Tibial nerve (tissue), 4 donors: Measurements from ENCODE around the gene FAM83B. TPM values are rescaled to one million over a fixed set of nuclear protein-coding genes. Genes with fewer than 3 reads are reported as not detected.

Experiments used
- DNase-seq, 2 donors: peaks; one replicate each; pipeline ENCODE4 v3.0.0-alpha.2; 2019; ENCODE audit warnings: low spot score in 2 of 2
- H3K27ac ChIP-seq, 4 donors: fragments of 200-600 bp; sonication (generic) in 3 of 4; one replicate each; pipeline ENCODE4 v1.5.1; 2017 to 2019; ENCODE audit warnings: mild to moderate bottlenecking in 1 of 4
- H3K27me3 ChIP-seq, 2 donors: fragments of 200-600 bp; sonication (generic) in 1 of 2; one replicate each; pipeline versions ENCODE4 v1.5.1 to v1.6.0; 2017 to 2019
- H3K36me3 ChIP-seq, 3 donors: fragments of 200-600 bp; sonication (generic); one replicate each; pipeline ENCODE4 v1.5.1; 2018 to 2019
- H3K4me1 ChIP-seq, 4 donors: fragments of 200-600 bp; sonication (generic) in 3 of 4; one replicate each; pipeline ENCODE4 v1.5.1; 2017 to 2019
- H3K4me3 ChIP-seq, 4 donors: fragments of 200-600 bp; sonication (generic) in 3 of 4; one replicate each; pipeline ENCODE4 v1.5.1; 2017 to 2019; ENCODE audit warnings: mild to moderate bottlenecking in 1 of 4, moderate library complexity in 1 of 4
- H3K9me3 ChIP-seq, 4 donors: fragments of 200-600 bp; sonication (generic) in 3 of 4; one replicate each; pipeline ENCODE4 v1.5.1; 2017 to 2019
- EP300 ChIP-seq, 2 donors: sonication (generic); formaldehyde crosslinking; IDR thresholded peaks; one replicate each; pipeline ENCODE4 v1.6.1; 2017; ENCODE audit warnings: antibody characterized with exemption in 2 of 2, mild to moderate bottlenecking in 1 of 2
- POLR2A ChIP-seq, 2 donors: fragments of 450-650 bp; IDR thresholded peaks; one replicate each; pipeline ENCODE4 v1.6.1; 2017; ENCODE audit warnings: antibody characterized with exemption in 2 of 2, mild to moderate bottlenecking in 2 of 2, moderate library complexity in 2 of 2
- WGBS, 2 donors: methylation state at CpG; one replicate each; pipeline ENCODE4 v1.1.5; 2018; 5-methylcytosine and 5-hydroxymethylcytosine counted together
- total RNA-seq, 4 donors: library from RNA; depleted of rRNA; stranded (reverse); fragments of >200 nt; gene quantifications; one replicate each; pipeline ENCODE4 v1.1.0, GENCODE V29; 2016
- TF ChIP-seq, protein P1 (sequence below), 5 experiments: fragments of 200-600 bp in 3 of 5; fragments of 450-650 bp in 2 of 5; sonication (generic) in 3 of 5; IDR thresholded peaks; one replicate each; pipeline ENCODE4 v1.5.1; 2016 to 2019; ENCODE audit warnings: antibody characterized with exemption in 5 of 5, mild to moderate bottlenecking in 3 of 5, moderate library complexity in 2 of 5

FAM83B gene
- total RNA-seq, 4 donors from 2014 or later: not detected

DNA sequence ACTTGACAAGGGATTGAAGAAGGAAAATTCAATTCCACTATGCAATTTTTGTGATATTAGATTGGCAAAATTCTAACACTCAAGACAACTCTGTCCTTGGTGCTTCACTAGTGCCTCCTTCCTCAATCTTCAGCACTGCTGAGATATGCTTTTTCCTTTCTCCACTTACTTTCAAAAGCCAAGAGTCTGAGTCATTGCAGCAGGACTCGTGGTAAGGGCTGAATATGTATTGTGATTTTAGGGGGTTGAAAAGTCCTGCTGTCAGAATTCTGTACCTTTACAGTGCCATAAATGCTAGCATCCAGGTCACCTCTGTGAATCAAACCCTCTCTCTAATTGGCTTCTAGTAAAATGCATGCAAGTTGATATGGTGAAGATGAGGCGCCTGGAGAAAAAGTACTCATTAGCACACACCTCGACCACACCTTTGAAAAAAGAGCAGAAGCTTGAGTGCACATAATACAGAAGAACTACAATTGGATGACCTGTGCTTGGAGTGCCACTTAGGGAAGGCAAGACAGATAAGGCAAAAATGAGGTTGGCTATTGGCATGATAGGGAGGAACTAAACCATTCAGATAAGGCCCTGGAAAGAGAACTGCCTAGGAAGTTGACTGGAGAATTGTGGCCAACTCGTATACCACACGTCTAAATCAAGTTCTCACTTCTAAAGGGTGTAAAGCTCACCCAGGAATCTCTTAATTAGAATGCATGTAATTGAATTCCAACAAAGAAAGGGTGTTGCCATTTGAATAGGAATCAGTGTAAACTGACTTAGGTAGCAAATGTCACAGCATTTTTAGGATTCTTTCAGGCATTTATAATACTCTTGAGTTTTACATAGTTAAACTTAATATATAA lies 43.6 kb upstream of the FAM83B start:
- no peak for TF ChIP-seq POLR2A (IDR thresholded peaks at IDR 0.05)
- no peak for TF ChIP-seq EP300 (IDR thresholded peaks at IDR 0.05)
- TF ChIP-seq, protein P1, sequence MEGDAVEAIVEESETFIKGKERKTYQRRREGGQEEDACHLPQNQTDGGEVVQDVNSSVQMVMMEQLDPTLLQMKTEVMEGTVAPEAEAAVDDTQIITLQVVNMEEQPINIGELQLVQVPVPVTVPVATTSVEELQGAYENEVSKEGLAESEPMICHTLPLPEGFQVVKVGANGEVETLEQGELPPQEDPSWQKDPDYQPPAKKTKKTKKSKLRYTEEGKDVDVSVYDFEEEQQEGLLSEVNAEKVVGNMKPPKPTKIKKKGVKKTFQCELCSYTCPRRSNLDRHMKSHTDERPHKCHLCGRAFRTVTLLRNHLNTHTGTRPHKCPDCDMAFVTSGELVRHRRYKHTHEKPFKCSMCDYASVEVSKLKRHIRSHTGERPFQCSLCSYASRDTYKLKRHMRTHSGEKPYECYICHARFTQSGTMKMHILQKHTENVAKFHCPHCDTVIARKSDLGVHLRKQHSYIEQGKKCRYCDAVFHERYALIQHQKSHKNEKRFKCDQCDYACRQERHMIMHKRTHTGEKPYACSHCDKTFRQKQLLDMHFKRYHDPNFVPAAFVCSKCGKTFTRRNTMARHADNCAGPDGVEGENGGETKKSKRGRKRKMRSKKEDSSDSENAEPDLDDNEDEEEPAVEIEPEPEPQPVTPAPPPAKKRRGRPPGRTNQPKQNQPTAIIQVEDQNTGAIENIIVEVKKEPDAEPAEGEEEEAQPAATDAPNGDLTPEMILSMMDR (IDR thresholded peaks at IDR 0.05): no peak
- Histone ChIP-seq H3K4me3 (no peak overlapping the region), H3K36me3 (no peaks in the 10 kb centered on the region), H3K4me1 (peaks cover 0 to 10% (median 2%) of the 10 kb centered on the region in 4 donors), H3K27ac (peak overlapping the region in 1 of 4 donors; percentile 75), H3K27me3 (no peaks in the 10 kb centered on the region), H3K9me3 (no peaks in the 10 kb centered on the region)
- 71% methylated on average over 5 of the region's 5 CpGs for WGBS, 2 donors
- DNase-seq: no peak

DNA sequence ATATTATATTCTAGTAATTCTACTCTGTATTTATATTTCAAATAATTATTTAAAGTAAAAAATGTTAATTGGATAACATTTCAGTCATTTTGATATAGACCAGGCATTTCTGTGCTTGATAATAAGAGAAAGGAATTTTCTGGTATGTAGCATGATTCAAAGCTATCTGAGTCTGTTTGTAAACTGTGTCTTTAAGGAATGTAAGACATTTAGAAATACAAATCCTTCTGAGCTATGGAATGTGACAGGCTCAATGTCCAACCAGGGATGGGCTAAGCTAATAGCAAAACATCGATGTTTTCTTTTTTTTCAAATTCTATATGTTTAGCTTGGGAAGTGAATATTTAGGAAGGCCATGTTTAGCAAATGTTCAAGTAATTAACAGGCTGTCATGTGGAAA lies 41.5 kb upstream of the FAM83B start:
- H3K27me3 ChIP-seq: no peaks in the 10 kb centered on the region
- H3K4me1 ChIP-seq: peaks cover 0 to 10% (median 2%) of the 10 kb centered on the region in 4 donors
- no peak for DNase-seq
- no peaks in the 10 kb centered on the region for H3K36me3 ChIP-seq
- WGBS, 2 donors: 33 to 35% methylated on average over 1 of the region's 1 CpG
- H3K27ac ChIP-seq: peak overlapping the region in 1 of 4 donors; percentile 13
- no peak for TF ChIP-seq EP300 (IDR thresholded peaks at IDR 0.05)
- no peak for TF ChIP-seq POLR2A (IDR thresholded peaks at IDR 0.05)
- TF ChIP-seq, protein P1 (IDR thresholded peaks at IDR 0.05): no peak
- no peak overlapping the region for H3K4me3 ChIP-seq
- H3K9me3 ChIP-seq: no peaks in the 10 kb centered on the region

DNA sequence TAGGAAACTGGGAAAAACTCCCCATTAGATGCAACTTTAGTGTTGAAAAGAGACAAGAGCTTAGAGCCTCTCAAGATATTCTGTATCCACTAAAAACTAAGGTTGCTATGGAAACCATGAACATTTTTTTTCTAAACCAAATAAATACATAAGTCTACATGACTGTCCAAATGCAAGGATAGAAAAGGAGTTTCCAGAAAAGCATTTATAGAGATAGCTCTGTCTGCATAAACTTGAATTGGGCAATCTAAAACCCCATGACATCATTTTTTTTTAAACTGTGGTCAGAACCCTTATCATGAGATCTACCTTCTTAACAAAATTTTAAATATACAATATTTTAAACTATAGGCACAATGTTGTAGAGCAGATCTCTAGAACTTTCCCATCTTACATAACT lies 36.4 kb upstream of the FAM83B start:
- no peaks in the 10 kb centered on the region for H3K9me3 ChIP-seq
- TF ChIP-seq EP300 (IDR thresholded peaks at IDR 0.05) (no peak), POLR2A (IDR thresholded peaks at IDR 0.05) (no peak)
- TF ChIP-seq, protein P1 (IDR thresholded peaks at IDR 0.05): no peak

DNA sequence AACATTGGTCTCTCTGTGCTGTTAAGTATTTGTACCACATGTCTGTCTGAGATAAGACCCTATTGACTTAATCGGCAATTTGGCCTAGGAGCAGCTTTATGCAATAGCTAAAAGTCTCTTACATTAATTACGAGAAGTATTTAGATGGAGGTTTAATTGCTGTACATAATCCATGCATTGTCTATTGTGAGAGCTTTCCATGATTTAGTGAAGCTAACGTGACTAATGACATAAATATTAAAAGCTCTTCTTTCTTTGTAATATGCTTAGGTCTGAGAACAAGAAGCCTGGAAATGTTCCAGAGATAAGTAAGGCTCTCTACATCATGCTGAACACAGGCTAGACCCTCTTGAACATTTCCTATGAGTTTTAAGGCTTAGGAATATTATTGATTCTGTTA lies 32.7 kb upstream of the FAM83B start:
- H3K27me3 ChIP-seq: no peaks in the 10 kb centered on the region
- H3K27ac ChIP-seq: no peak overlapping the region
- H3K9me3 ChIP-seq: no peaks in the 10 kb centered on the region
- TF ChIP-seq, protein P1 (IDR thresholded peaks at IDR 0.05): no peak
- TF ChIP-seq POLR2A (IDR thresholded peaks at IDR 0.05) (no peak), EP300 (IDR thresholded peaks at IDR 0.05) (no peak)
- no peaks in the 10 kb centered on the region for H3K4me1 ChIP-seq
- WGBS, 2 donors: 47 to 52% methylated on average over 3 of the region's 3 CpGs
- H3K4me3 ChIP-seq: no peak overlapping the region
- no peak for DNase-seq
- no peaks in the 10 kb centered on the region for H3K36me3 ChIP-seq

More for the DNA sequence above, 36.4 kb upstream of the FAM83B start:
- H3K4me3 ChIP-seq: no peak overlapping the region
- no peak overlapping the region for H3K27ac ChIP-seq
- H3K36me3 ChIP-seq: no peaks in the 10 kb centered on the region
- no peaks in the 10 kb centered on the region for H3K27me3 ChIP-seq
- peaks cover 0 to 3% (median 0%) of the 10 kb centered on the region in 4 donors for H3K4me1 ChIP-seq
- DNase-seq: no peak

DNA sequence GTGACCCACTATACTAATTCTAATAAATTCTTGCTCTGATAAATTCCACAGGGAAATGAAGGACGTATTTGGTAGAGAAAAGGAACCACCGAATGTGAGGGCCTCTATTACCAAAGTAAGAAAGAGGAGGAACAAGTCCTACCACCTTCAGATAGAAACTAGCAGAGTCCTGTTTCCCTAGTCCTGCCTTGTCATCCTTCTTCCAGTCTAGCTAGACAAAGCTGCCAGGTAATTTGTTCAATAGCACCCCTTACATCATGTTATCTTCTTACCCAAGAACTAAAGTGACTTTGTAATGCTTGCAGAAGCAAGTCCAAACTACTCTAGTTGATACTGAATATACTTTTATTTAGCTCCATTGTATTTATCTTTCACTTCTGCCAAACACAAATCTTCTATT lies 29.3 kb upstream of the FAM83B start:
- Histone ChIP-seq H3K9me3 (no peaks in the 10 kb centered on the region), H3K4me1 (no peaks in the 10 kb centered on the region), H3K27ac (no peak overlapping the region), H3K4me3 (no peak overlapping the region), H3K36me3 (no peaks in the 10 kb centered on the region), H3K27me3 (no peaks in the 10 kb centered on the region)
- DNase-seq: no peak
- 80 to 82% methylated on average over 2 of the region's 2 CpGs for WGBS, 2 donors
- TF ChIP-seq POLR2A (IDR thresholded peaks at IDR 0.05): no peak
- TF ChIP-seq, protein P1 (IDR thresholded peaks at IDR 0.05): no peak
- no peak for TF ChIP-seq EP300 (IDR thresholded peaks at IDR 0.05)
